SK-N-SH treated with all-trans-retinoic acid at 6 μM for 48 hours (cell line): ENCODE data around the gene PCNX4.

Experiments
- ARNTL ChIP-seq: fragments of 450-650 bp; formaldehyde crosslinking; IDR thresholded peaks from 2 replicates; pipeline ENCODE4 v1.5.0; 2020; ENCODE audit warnings: low read depth, mild to moderate bottlenecking, moderate library complexity, borderline replicate concordance
- SNAI2 ChIP-seq: fragments of 250-450 bp; sonication (Bioruptor Pico); IDR thresholded peaks from 2 replicates; pipeline ENCODE4 v1.5.0; 2020; ENCODE audit warnings: mild to moderate bottlenecking, moderate library complexity
- ZC3H10 ChIP-seq: fragments of 250-450 bp; sonication (Bioruptor Pico); IDR thresholded peaks from 2 replicates; pipeline ENCODE4 v1.5.1; 2021; ENCODE audit warnings: mild to moderate bottlenecking, moderate library complexity
- ZFP30 ChIP-seq: fragments of 450-650 bp; formaldehyde crosslinking; IDR thresholded peaks from 2 replicates; pipeline ENCODE4 v1.5.0; 2022; ENCODE audit warnings: mild to moderate bottlenecking, moderate library complexity
- ZNF565 ChIP-seq: fragments of 450-650 bp; formaldehyde crosslinking; conservative IDR thresholded peaks from 2 replicates; pipeline ENCODE4 v1.5.0; 2020; ENCODE audit warnings: low read depth, mild to moderate bottlenecking, moderate library complexity
- TF ChIP-seq, protein P1 (sequence below): fragments of 250-450 bp; sonication (Bioruptor Pico); IDR thresholded peaks from 2 replicates; pipeline ENCODE4 v1.5.0; 2020; ENCODE audit warnings: mild to moderate bottlenecking, moderate library complexity
- TF ChIP-seq, protein P2 (sequence below): fragments of 250-450 bp; sonication (Bioruptor Pico); IDR thresholded peaks from 2 replicates; pipeline ENCODE4 v1.8.0; 2021; ENCODE audit warnings: low read depth, mild to moderate bottlenecking, moderate library complexity, borderline replicate concordance

The PCNX4 gene

GRCh38 chr14:60217713-60218112 lies 126.0 kb downstream of the PCNX4 start (continued):
- TF ChIP-seq, protein P1, sequence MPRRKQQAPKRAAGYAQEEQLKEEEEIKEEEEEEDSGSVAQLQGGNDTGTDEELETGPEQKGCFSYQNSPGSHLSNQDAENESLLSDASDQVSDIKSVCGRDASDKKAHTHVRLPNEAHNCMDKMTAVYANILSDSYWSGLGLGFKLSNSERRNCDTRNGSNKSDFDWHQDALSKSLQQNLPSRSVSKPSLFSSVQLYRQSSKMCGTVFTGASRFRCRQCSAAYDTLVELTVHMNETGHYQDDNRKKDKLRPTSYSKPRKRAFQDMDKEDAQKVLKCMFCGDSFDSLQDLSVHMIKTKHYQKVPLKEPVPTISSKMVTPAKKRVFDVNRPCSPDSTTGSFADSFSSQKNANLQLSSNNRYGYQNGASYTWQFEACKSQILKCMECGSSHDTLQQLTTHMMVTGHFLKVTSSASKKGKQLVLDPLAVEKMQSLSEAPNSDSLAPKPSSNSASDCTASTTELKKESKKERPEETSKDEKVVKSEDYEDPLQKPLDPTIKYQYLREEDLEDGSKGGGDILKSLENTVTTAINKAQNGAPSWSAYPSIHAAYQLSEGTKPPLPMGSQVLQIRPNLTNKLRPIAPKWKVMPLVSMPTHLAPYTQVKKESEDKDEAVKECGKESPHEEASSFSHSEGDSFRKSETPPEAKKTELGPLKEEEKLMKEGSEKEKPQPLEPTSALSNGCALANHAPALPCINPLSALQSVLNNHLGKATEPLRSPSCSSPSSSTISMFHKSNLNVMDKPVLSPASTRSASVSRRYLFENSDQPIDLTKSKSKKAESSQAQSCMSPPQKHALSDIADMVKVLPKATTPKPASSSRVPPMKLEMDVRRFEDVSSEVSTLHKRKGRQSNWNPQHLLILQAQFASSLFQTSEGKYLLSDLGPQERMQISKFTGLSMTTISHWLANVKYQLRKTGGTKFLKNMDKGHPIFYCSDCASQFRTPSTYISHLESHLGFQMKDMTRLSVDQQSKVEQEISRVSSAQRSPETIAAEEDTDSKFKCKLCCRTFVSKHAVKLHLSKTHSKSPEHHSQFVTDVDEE, result no peak
- TF ChIP-seq ZFP30 (no peak), ZNF565 (CRISPR knock-in tag) (no peak), ZC3H10 (no peak), SNAI2 (CRISPR knock-in tag) (no peak), ARNTL (no peak)
- TF ChIP-seq, protein P2, sequence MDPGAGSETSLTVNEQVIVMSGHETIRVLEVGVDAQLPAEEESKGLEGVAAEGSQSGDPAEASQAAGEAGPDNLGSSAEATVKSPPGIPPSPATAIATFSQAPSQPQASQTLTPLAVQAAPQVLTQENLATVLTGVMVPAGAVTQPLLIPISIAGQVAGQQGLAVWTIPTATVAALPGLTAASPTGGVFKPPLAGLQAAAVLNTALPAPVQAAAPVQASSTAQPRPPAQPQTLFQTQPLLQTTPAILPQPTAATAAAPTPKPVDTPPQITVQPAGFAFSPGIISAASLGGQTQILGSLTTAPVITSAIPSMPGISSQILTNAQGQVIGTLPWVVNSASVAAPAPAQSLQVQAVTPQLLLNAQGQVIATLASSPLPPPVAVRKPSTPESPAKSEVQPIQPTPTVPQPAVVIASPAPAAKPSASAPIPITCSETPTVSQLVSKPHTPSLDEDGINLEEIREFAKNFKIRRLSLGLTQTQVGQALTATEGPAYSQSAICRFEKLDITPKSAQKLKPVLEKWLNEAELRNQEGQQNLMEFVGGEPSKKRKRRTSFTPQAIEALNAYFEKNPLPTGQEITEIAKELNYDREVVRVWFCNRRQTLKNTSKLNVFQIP, result no peak
